Measurements from ENCODE around the gene PITX2.

The PITX2 gene

GRCh38 chr4:110622841-110623717 is at the start of gene PITX2:
Gene PITX2, minus strand, starts transcription at chr4:110623077. Its CDS starts 617 bp downstream, at chr4:110622460.
- POLR2A ChIA-PET (ENCODE audit: low non-redundant PET), result interaction anchor here (0.7 kb wide), 1 partner anchor 1962 kb away, joined by 4 read pairs; no protein-coding TSS in a partner anchor
- peak; percentile 99 for DNase-seq (ENCODE audit: low spot score)
- no peak within 1 kb of the TSS for H3K27ac ChIP-seq
- no peak for TF ChIP-seq CTCF (conservative IDR thresholded peaks at IDR 0.05; ENCODE audit: low read depth)
- CTCF ChIA-PET, result interaction anchor here (0.6 kb wide), 1 partner anchor 63 kb away, joined by 7 read pairs; no protein-coding TSS in a partner anchor

- DNase-seq (ENCODE audit: low spot score), result no peak
- TF ChIP-seq CTCF (conservative IDR thresholded peaks at IDR 0.05; ENCODE audit: low read depth), result no peak
- POLR2A ChIA-PET (ENCODE audit: low non-redundant PET), result no interaction called here
- no peak overlapping the region for H3K27ac ChIP-seq
- CTCF ChIA-PET, result no interaction called here
Observed at GRCh38 chr4:110671679-110672078, 48.8 kb upstream of the PITX2 start.

- POLR2A ChIA-PET (ENCODE audit: low non-redundant PET), result no interaction called here
Observed at GRCh38 chr4:110669663-110670062, 46.8 kb upstream of the PITX2 start.

GRCh38 chr4:110668463-110669235 is 45.8 kb upstream of the PITX2 start:
- POLR2A ChIA-PET (ENCODE audit: low non-redundant PET), result no interaction called here
- no peak overlapping the region for H3K27ac ChIP-seq
- CTCF ChIA-PET, result no interaction called here
- DNase-seq (ENCODE audit: low spot score), result no peak
- no peak for TF ChIP-seq CTCF (conservative IDR thresholded peaks at IDR 0.05; ENCODE audit: low read depth)

More at GRCh38 chr4:110669663-110670062, 46.8 kb upstream of the PITX2 start:
- CTCF ChIA-PET, result no interaction called here
- H3K27ac ChIP-seq, result no peak overlapping the region
- TF ChIP-seq CTCF (conservative IDR thresholded peaks at IDR 0.05; ENCODE audit: low read depth), result no peak
- no peak for DNase-seq (ENCODE audit: low spot score)

GRCh38 chr4:110667670-110668069 is 44.8 kb upstream of the PITX2 start:
- H3K27ac ChIP-seq, result no peak overlapping the region
- no peak for TF ChIP-seq CTCF (conservative IDR thresholded peaks at IDR 0.05; ENCODE audit: low read depth)
- ChIA-PET POLR2A (ENCODE audit: low non-redundant PET) (no interaction called here), CTCF (no interaction called here)
- no peak for DNase-seq (ENCODE audit: low spot score)

- DNase-seq (ENCODE audit: low spot score), result no peak
- POLR2A ChIA-PET (ENCODE audit: low non-redundant PET), result no interaction called here
- TF ChIP-seq CTCF (conservative IDR thresholded peaks at IDR 0.05; ENCODE audit: low read depth), result no peak
- CTCF ChIA-PET, result no interaction called here
- no peak overlapping the region for H3K27ac ChIP-seq
Observed at GRCh38 chr4:110666030-110666429, 43.2 kb upstream of the PITX2 start.

Measured in RWPE1 (cell line).